OCI-LY1 (cell line): ENCODE data around the gene GLYATL3.

Experiments
- CTCF ChIP-seq: fragments of 200-600 bp; sonication (generic), shearing (Covaris generic); IDR thresholded peaks from 2 replicates; pipeline ENCODE4 v1.5.1; 2017; ENCODE audit warnings: mild to moderate bottlenecking, antibody characterized with exemption, low read length, moderate library complexity, mixed read lengths
- EZH2 ChIP-seq: fragments of 200-600 bp; sonication (generic), shearing (Covaris generic); IDR thresholded peaks from 2 replicates; pipeline ENCODE4 v1.8.0; 2017; ENCODE audit warnings: borderline replicate concordance, mixed run types, mild to moderate bottlenecking, antibody characterized with exemption, low read length, moderate library complexity, mixed read lengths

GRCh38 chr6:49509342-49509741 lies 9.6 kb downstream of the GLYATL3 start:
- no peak for TF ChIP-seq CTCF
- TF ChIP-seq EZH2, result no peak
